Activated CD8-positive, alpha-beta T cell treated with anti-CD3 and anti-CD28 coated beads for 36 hours (primary cell): ENCODE data around the gene TRAF1. TPM values are rescaled to one million over a fixed set of nuclear protein-coding genes. Genes with fewer than 3 reads are reported as not detected.

Source experiments
- ATAC-seq: fragments of 200-7000 bp; cut with Tn5 transposase; one replicate; pipeline ENCODE4 v1.10.0; 2021; ENCODE audit warnings: mild to moderate bottlenecking, moderate library complexity
- CTCF ChIA-PET: fragments of 350-600 bp; sonication (Branson Sonifier 250); formaldehyde crosslinking; loops from one replicate; lab custom pipeline; 2021; ENCODE audit warnings: antibody characterized with exemption; lab: Charles Lee
- POLR2A ChIA-PET: fragments of 350-600 bp; sonication (Branson Sonifier 250); formaldehyde crosslinking; loops from one replicate; lab custom pipeline; 2021; ENCODE audit warnings: antibody characterized with exemption; lab: Charles Lee
- DNase-seq: peaks from one replicate; pipeline ENCODE4 v3.0.0-alpha.2; 2020
- H3K27ac Mint-ChIP-seq: one replicate; pipeline ENCODE4 v1.8.0; 2021; ENCODE audit warnings: mild to moderate bottlenecking, mixed read lengths
- H3K27me3 Mint-ChIP-seq: one replicate; pipeline ENCODE4 v1.8.0; 2021; ENCODE audit warnings: mixed read lengths
- H3K36me3 Mint-ChIP-seq: one replicate; pipeline ENCODE4 v1.8.0; 2021; ENCODE audit warnings: low read depth, mixed read lengths
- H3K4me1 Mint-ChIP-seq: one replicate; pipeline ENCODE4 v1.8.0; 2021; ENCODE audit warnings: low read depth, mixed read lengths
- H3K4me3 Mint-ChIP-seq: one replicate; pipeline ENCODE4 v1.8.0; 2021; ENCODE audit warnings: mild to moderate bottlenecking, moderate library complexity, mixed read lengths
- H3K9me3 Mint-ChIP-seq: one replicate; pipeline ENCODE4 v1.8.0; 2021; ENCODE audit warnings: mixed read lengths
- intact Hi-C: fragments of 100-400 bp; cut with micrococcal nuclease; formaldehyde crosslinking; loops from one replicate; pipeline ENCODE4 v1.10.0; 2022
- total RNA-seq, 2 experiments: library from RNA; stranded (reverse); gene quantifications; one replicate each; pipeline ENCODE4 v1.2.3, GENCODE V29; 2021
- TF ChIP-seq, protein P1 (sequence below): fragments of 200-600 bp; IDR thresholded peaks from one replicate; pipeline ENCODE4 v1.8.0; 2022; ENCODE audit warnings: antibody characterized with exemption, mild to moderate bottlenecking

TRAF1 gene
- total RNA-seq, 2 experiments from 2014 or later = 147 to 150 TPM

DNA sequence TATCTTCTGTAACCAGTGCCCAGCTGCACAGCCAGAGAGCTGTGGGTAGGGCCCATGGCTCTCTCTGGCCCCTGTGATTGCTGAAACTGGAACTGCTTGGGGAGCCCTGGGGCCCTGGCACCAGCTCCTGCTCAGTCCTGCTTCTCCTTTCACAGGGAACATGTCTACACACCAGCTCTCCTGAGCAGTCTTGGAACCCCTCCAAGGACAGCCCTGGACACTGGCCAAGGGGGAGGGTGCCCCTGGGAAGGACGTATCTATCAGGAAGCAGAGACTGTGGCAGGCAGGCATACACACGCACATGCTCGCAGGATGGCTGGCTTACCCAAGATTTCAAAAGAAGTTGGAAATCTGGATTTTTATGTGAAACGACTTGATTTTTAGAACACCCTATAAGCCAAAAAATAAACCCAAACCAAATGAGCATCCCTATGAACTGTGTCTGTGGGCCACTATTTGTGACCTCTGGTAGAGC lies 8.8 kb upstream of the TRAF1 start:
- POLR2A ChIA-PET = interaction anchor here (1.5 to 60.2 kb wide), 3 partner anchors 41 to 141 kb away, joined by 6 to 2439 read pairs (median 7); partner anchors contain the start of genes PHF19 and TRAF1
- H3K4me1 Mint-ChIP-seq = peaks cover 68% of the 10 kb centered on the region
- TF ChIP-seq, protein P1, sequence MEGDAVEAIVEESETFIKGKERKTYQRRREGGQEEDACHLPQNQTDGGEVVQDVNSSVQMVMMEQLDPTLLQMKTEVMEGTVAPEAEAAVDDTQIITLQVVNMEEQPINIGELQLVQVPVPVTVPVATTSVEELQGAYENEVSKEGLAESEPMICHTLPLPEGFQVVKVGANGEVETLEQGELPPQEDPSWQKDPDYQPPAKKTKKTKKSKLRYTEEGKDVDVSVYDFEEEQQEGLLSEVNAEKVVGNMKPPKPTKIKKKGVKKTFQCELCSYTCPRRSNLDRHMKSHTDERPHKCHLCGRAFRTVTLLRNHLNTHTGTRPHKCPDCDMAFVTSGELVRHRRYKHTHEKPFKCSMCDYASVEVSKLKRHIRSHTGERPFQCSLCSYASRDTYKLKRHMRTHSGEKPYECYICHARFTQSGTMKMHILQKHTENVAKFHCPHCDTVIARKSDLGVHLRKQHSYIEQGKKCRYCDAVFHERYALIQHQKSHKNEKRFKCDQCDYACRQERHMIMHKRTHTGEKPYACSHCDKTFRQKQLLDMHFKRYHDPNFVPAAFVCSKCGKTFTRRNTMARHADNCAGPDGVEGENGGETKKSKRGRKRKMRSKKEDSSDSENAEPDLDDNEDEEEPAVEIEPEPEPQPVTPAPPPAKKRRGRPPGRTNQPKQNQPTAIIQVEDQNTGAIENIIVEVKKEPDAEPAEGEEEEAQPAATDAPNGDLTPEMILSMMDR = no peak
- peaks cover 1% of the 10 kb centered on the region for H3K9me3 Mint-ChIP-seq
- H3K27ac Mint-ChIP-seq = peak overlapping the region; percentile 100
- CTCF ChIA-PET = interaction anchor here (0.6 to 6.6 kb wide), 12 partner anchors 8 to 278 kb away, joined by 3 to 59 read pairs (median 4); partner anchors contain the start of gene TRAF1
- H3K36me3 Mint-ChIP-seq = peaks cover 4% of the 10 kb centered on the region
- no peak for ATAC-seq
- intact Hi-C loops = no loop called here
- H3K4me3 Mint-ChIP-seq = peak overlapping the region; percentile 57
- DNase-seq = no peak
- no peaks in the 10 kb centered on the region for H3K27me3 Mint-ChIP-seq

DNA sequence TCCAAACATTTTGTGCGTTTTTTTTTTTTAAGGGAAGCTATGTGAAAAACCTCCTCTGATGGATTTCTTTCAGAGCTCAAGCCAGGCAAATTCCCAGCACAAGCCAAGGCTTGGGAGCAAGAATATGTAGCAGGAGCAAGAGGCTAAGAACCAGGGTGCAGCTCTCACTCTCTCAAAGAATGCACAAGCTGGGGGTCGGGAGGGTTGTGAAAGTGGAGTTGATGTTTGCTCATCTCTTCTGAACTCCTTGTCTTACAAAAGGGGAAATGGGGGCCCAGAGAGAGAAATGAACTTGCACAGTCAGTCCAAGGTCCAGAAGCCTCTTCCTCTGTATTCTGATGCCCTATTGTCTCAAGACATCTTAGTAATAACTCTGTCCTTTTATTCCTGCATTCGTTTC lies 7.7 kb upstream of the TRAF1 start:
- Mint-ChIP-seq H3K4me1 (peaks cover 78% of the 10 kb centered on the region), H3K4me3 (peak overlapping the region; percentile 43), H3K36me3 (peaks cover 8% of the 10 kb centered on the region), H3K9me3 (peaks cover 4% of the 10 kb centered on the region), H3K27me3 (no peaks in the 10 kb centered on the region), H3K27ac (peak overlapping the region; percentile 100)
- intact Hi-C loops = loop anchor here (5.0 kb wide), 1 partner anchor 87 kb away; no protein-coding TSS in a partner anchor
- ATAC-seq (no peak), DNase-seq (no peak)
- ChIA-PET CTCF (interaction anchor here (4.0 to 6.6 kb wide), 2 partner anchors 11 to 126 kb away, joined by 17 to 59 read pairs; no protein-coding TSS in a partner anchor), POLR2A (interaction anchor here (1.0 to 60.2 kb wide), 4 partner anchors 40 to 140 kb away, joined by 3 to 2439 read pairs (median 6); partner anchors contain the start of genes PHF19 and TRAF1)
- TF ChIP-seq, protein P1 = no peak

DNA sequence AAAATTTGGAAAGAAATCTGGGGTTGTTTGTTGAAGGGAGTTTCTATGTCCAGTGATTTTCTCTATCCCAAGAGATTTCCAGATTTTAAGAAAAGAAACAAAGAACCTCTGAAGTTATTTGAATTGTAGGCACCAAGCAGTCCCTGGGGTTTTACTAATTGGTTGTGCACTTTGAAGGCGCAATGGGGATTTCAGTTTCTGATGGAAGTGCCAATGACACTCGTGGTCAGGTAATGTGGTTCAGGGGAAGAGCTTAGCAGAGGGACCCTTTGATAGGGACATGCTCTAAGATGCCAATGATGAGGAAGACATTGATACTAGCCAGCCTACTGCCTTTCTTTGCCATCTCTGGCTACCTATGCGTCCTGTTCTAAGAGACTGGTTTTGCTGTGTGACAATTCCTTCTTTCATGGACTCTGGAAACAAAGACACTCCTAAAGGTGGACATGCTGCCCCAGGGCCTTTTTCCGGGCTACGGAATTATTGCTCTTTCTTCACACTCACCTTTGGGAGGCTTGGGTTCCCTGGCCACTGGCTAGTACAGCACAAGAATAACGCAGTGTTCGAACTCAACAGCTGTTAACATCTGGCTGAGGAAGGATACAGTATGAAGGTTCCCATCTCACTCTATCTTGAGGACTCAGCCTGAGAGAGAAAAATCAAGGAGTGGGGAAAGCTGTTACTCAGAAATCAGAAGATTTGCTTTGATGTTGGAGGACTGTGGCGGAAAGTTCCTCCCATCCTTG lies 6.9 kb upstream of the TRAF1 start:
- CTCF ChIA-PET = interaction anchor here (4.0 to 6.6 kb wide), 2 partner anchors 11 to 127 kb away, joined by 17 to 59 read pairs; no protein-coding TSS in a partner anchor
- Mint-ChIP-seq H3K9me3 (peaks cover 4% of the 10 kb centered on the region), H3K4me1 (peaks cover 78% of the 10 kb centered on the region), H3K4me3 (peak overlapping the region; percentile 43), H3K36me3 (peaks cover 8% of the 10 kb centered on the region), H3K27me3 (no peaks in the 10 kb centered on the region), H3K27ac (peak overlapping the region; percentile 100)
- intact Hi-C loops = loop anchor here (5.0 kb wide), 1 partner anchor 86 kb away; no protein-coding TSS in a partner anchor
- DNase-seq (no peak), ATAC-seq (no peak)
- POLR2A ChIA-PET = interaction anchor here (0.7 to 60.2 kb wide), 5 partner anchors 39 to 189 kb away, joined by 3 to 2439 read pairs (median 6); partner anchors contain the start of genes PHF19 and TRAF1
- TF ChIP-seq, protein P1 = no peak

DNA sequence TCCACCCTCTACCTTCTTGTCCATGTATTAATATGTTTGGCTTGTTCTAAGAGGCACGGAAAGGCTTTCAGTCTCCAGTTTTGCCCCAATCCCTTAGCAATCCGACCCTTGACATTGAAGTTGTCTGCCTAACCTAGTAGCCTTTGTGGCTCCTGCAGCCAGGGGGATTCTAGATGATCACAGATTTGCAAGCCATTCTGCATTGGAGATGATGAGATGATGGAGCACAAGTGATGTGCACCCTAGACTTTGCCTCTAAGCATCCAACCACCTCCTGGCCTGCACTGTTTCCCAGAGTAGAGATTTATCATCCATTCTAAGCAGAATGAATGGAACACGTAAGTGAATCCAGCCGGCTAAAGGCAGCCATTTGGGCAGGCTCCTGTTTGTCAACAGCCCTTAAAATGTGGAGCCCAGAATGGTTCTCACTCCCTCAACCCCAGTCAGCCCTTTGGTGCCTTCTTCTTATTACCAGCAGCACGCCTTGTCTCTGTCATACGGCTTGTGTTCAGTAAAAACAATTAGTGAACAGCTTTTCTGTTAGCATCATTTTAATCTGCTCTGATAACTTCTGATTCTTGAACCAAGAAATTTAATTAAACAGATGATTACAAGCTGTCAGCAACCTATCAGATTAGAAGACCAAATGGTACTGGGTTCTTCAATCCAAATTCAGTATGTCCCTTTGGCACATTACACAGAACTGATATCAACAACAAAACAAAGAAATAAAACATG lies 5.7 kb upstream of the TRAF1 start:
- intact Hi-C loops = loop anchor here (5.0 kb wide), 1 partner anchor 85 kb away; no protein-coding TSS in a partner anchor
- H3K27me3 Mint-ChIP-seq = no peaks in the 10 kb centered on the region
- H3K27ac Mint-ChIP-seq = peak overlapping the region; percentile 100
- peaks cover 16% of the 10 kb centered on the region for H3K36me3 Mint-ChIP-seq
- TF ChIP-seq, protein P1 = no peak
- DNase-seq = no peak
- no peak for ATAC-seq
- POLR2A ChIA-PET = interaction anchor here (1.0 to 60.2 kb wide), 2 partner anchors 38 to 86 kb away, joined by 6 to 2439 read pairs; partner anchors contain the start of genes PHF19 and TRAF1
- peaks cover 79% of the 10 kb centered on the region for H3K4me1 Mint-ChIP-seq
- CTCF ChIA-PET = interaction anchor here (1.0 to 1.2 kb wide), 5 partner anchors 12 to 59 kb away, joined by 3 to 7 read pairs (median 4); partner anchors contain the start of gene PHF19
- peak overlapping the region; percentile 58 for H3K4me3 Mint-ChIP-seq
- H3K9me3 Mint-ChIP-seq = peaks cover 4% of the 10 kb centered on the region
